Measurements from ENCODE around the gene CCDC187. TPM values are rescaled to one million over a fixed set of nuclear protein-coding genes. Genes with fewer than 3 reads are reported as not detected.

Gene CCDC187
- total and polyA plus RNA-seq, 3 donors from 2014 or later: 13.8 to 61.5 (median 33.4) TPM

- WGBS, 2 donors: 85 to 89% methylated on average over 15 to 21 of the region's 21 CpGs
Observed at GRCh38 chr9:136318111-136318775, 14.3 kb upstream of the CCDC187 start.

GRCh38 chr9:136317695-136318094, 13.8 kb upstream of the CCDC187 start:
- Histone ChIP-seq H3K27me3 (no peaks in the 10 kb centered on the region), H3K27ac (no peak overlapping the region), H3K9me3 (no peaks in the 10 kb centered on the region), H3K4me1 (no peaks in the 10 kb centered on the region), H3K36me3 (ENCODE audit: low read depth, missing control alignments) (no peaks in the 10 kb centered on the region), H3K4me3 (no peak overlapping the region)
- no peak for TF ChIP-seq POLR2A (IDR thresholded peaks at IDR 0.05)
- no peak for TF ChIP-seq CTCF (IDR thresholded peaks at IDR 0.05)
- intact Hi-C loops (cut with DNase I; ENCODE audit: low total_unique reads): no loop called here
- 86 to 94% methylated on average over 13 to 16 of the region's 16 CpGs for WGBS, 2 donors
- no peak for DNase-seq

More at GRCh38 chr9:136318111-136318775, 14.3 kb upstream of the CCDC187 start:
- Histone ChIP-seq H3K27me3 (no peaks in the 10 kb centered on the region), H3K9me3 (no peaks in the 10 kb centered on the region), H3K4me3 (no peak overlapping the region), H3K36me3 (ENCODE audit: low read depth, missing control alignments) (no peaks in the 10 kb centered on the region), H3K4me1 (no peaks in the 10 kb centered on the region), H3K27ac (no peak overlapping the region)
- intact Hi-C loops (cut with DNase I; ENCODE audit: low total_unique reads): no loop called here
- DNase-seq: no peak
- no peak for TF ChIP-seq CTCF (IDR thresholded peaks at IDR 0.05)
- TF ChIP-seq POLR2A (IDR thresholded peaks at IDR 0.05): no peak

GRCh38 chr9:136316896-136317676, 13.2 kb upstream of the CCDC187 start:
- no peaks in the 10 kb centered on the region for H3K36me3 ChIP-seq (ENCODE audit: low read depth, missing control alignments)
- H3K27ac ChIP-seq: no peak overlapping the region
- no peaks in the 10 kb centered on the region for H3K4me1 ChIP-seq
- intact Hi-C loops (cut with DNase I; ENCODE audit: low total_unique reads): no loop called here
- WGBS, 2 donors: 85 to 86% methylated on average over 10 to 13 of the region's 13 CpGs
- no peak for DNase-seq
- TF ChIP-seq CTCF (IDR thresholded peaks at IDR 0.05): no peak
- TF ChIP-seq POLR2A (IDR thresholded peaks at IDR 0.05): no peak
- no peak overlapping the region for H3K4me3 ChIP-seq
- H3K27me3 ChIP-seq: no peaks in the 10 kb centered on the region
- no peaks in the 10 kb centered on the region for H3K9me3 ChIP-seq

GRCh38 chr9:136316271-136316751, 12.4 kb upstream of the CCDC187 start:
- H3K9me3 ChIP-seq: no peaks in the 10 kb centered on the region
- H3K27ac ChIP-seq: no peak overlapping the region
- 93 to 95% methylated on average over 12 to 23 of the region's 23 CpGs for WGBS, 2 donors
- H3K4me3 ChIP-seq: no peak overlapping the region
- DNase-seq: no peak
- no peaks in the 10 kb centered on the region for H3K4me1 ChIP-seq
- TF ChIP-seq CTCF (IDR thresholded peaks at IDR 0.05): no peak
- TF ChIP-seq POLR2A (IDR thresholded peaks at IDR 0.05): no peak
- H3K36me3 ChIP-seq (ENCODE audit: low read depth, missing control alignments): no peaks in the 10 kb centered on the region
- H3K27me3 ChIP-seq: no peaks in the 10 kb centered on the region
- intact Hi-C loops (cut with DNase I; ENCODE audit: low total_unique reads): no loop called here
